GM10248 (cell line): ENCODE results near the gene LAMA3.

Source experiments
- CTCF ChIA-PET: fragments of 300-600 bp; sonication (Branson Sonifier 250); formaldehyde crosslinking; extraction: SDS; loops from one replicate; lab custom pipeline; 2021; ENCODE audit warnings: antibody characterized with exemption; lab: Yijun Ruan, JAX
- POLR2A ChIA-PET: fragments of 350-650 bp; sonication (Branson Sonifier 250); formaldehyde crosslinking; extraction: SDS; loops from one replicate; lab custom pipeline; 2020; ENCODE audit warnings: antibody characterized with exemption; lab: Yijun Ruan, JAX
- DNase-seq: peaks from one replicate; pipeline ENCODE4 v3.0.0; 2012; ENCODE audit errors: extremely low spot score
- CTCF ChIP-seq: IDR thresholded peaks from 2 replicates; pipeline ENCODE4 v1.5.1; 2012; ENCODE audit warnings: mild to moderate bottlenecking, low read depth; ENCODE audit errors: extremely low read depth, missing control alignments, control extremely low read depth

Gene LAMA3

GRCh38 chr18:23701544-23702064 is 12.4 kb downstream of the LAMA3 start:
- no peak for DNase-seq
- no peak for TF ChIP-seq CTCF
- CTCF ChIA-PET: interaction anchor here (1.0 to 4.2 kb wide), 6 partner anchors 9 to 110 kb away, joined by 3 to 25 read pairs (median 8); no protein-coding TSS in a partner anchor
- POLR2A ChIA-PET: no interaction called here

GRCh38 chr18:23702606-23703005 is 13.4 kb downstream of the LAMA3 start:
- TF ChIP-seq CTCF: no peak
- no peak for DNase-seq
- ChIA-PET POLR2A (no interaction called here), CTCF (interaction anchor here (1.0 to 4.2 kb wide), 15 partner anchors 10 to 886 kb away, joined by 3 to 25 read pairs (median 4); no protein-coding TSS in a partner anchor)

GRCh38 chr18:23703057-23703986 is 14.1 kb downstream of the LAMA3 start:
- TF ChIP-seq CTCF: peak; percentile 45
- DNase-seq: peak; percentile 45
- POLR2A ChIA-PET: no interaction called here
- CTCF ChIA-PET: interaction anchor here (0.7 to 4.2 kb wide), 22 partner anchors 9 to 887 kb away, joined by 3 to 25 read pairs (median 4); no protein-coding TSS in a partner anchor

- DNase-seq: no peak
- ChIA-PET POLR2A (no interaction called here), CTCF (interaction anchor here (0.8 to 4.2 kb wide), 13 partner anchors 8 to 181 kb away, joined by 3 to 25 read pairs (median 6); no protein-coding TSS in a partner anchor)
- no peak for TF ChIP-seq CTCF
These were observed 14.7 kb downstream of the LAMA3 start for GRCh38 chr18:23703987-23704384.

- DNase-seq: no peak
- TF ChIP-seq CTCF: no peak
- CTCF ChIA-PET: interaction anchor here (1.1 to 4.2 kb wide), 7 partner anchors 9 to 86 kb away, joined by 3 to 25 read pairs (median 6); no protein-coding TSS in a partner anchor
- POLR2A ChIA-PET: no interaction called here
These were observed 15.6 kb downstream of the LAMA3 start for GRCh38 chr18:23704806-23705205.

- ChIA-PET CTCF (interaction anchor here (1.0 to 1.8 kb wide), 2 partner anchors 12 kb away, joined by 3 to 5 read pairs; no protein-coding TSS in a partner anchor), POLR2A (no interaction called here)
- no peak for DNase-seq
- TF ChIP-seq CTCF: no peak
These were observed 17.9 kb downstream of the LAMA3 start for GRCh38 chr18:23706971-23707640.
